B cell (primary cell): Measurements from ENCODE around the gene RPRD1B. TPM values are rescaled to one million over a fixed set of nuclear protein-coding genes. Genes with fewer than 3 reads are reported as not detected.

ENCODE experiments used
- ATAC-seq: fragments of 200-7000 bp; cut with Tn5 transposase; one replicate; pipeline ENCODE4 v1.10.0; 2021; ENCODE audit warnings: low read depth, mild to moderate bottlenecking, moderate number of reproducible peaks, moderate library complexity
- CTCF ChIA-PET: fragments of 350-600 bp; sonication (Branson Sonifier 250); formaldehyde crosslinking; loops from one replicate; lab custom pipeline; 2021; ENCODE audit warnings: antibody characterized with exemption, inconsistent platforms; lab: Charles Lee
- POLR2A ChIA-PET: fragments of 350-600 bp; sonication (Branson Sonifier 250); formaldehyde crosslinking; loops from one replicate; lab custom pipeline; 2021; ENCODE audit warnings: antibody characterized with exemption; lab: Charles Lee
- DNase-seq: peaks from one replicate; pipeline ENCODE4 v3.0.0; 2013
- H2AFZ ChIP-seq: 2 replicates; pipeline ENCODE4 v1.6.1; 2012; ENCODE audit warnings: mild to moderate bottlenecking, low read depth, low read length; ENCODE audit not compliant: insufficient read depth, poor library complexity, severe bottlenecking
- H3K27ac ChIP-seq, 2 donors: 1 replicate in 1 of 2; 2 replicates in 1 of 2; pipeline ENCODE4 v1.5.1; 2012 to 2013; ENCODE audit warnings: low read length in 2 of 2, mild to moderate bottlenecking in 2 of 2, moderate library complexity in 1 of 2
- H3K27me3 ChIP-seq, 4 experiments: fragments of 200-600 bp in 1 of 4; sonication (generic) in 1 of 4; replicated peaks in 1 of 4; 1 replicate in 2 of 4; 2 replicates in 2 of 4; pipeline versions ENCODE4 v1.6.1 to v1.7.0; 2013 to 2016; ENCODE audit warnings: low read length in 3 of 4, mild to moderate bottlenecking in 2 of 4, mixed read lengths in 1 of 4, moderate library complexity in 1 of 4; ENCODE audit not compliant: insufficient read depth in 4 of 4, control insufficient read depth in 3 of 4; ENCODE audit errors: control extremely low read depth in 1 of 4
- H3K36me3 ChIP-seq, 2 experiments: replicated peaks in 1 of 2; 1 replicate in 1 of 2; 2 replicates in 1 of 2; pipeline versions ENCODE4 v1.6.1 to v1.7.1; 2013; ENCODE audit warnings: low read length in 1 of 2; ENCODE audit not compliant: insufficient read depth in 2 of 2, control insufficient read depth in 1 of 2; ENCODE audit errors: control extremely low read depth in 1 of 2, extremely low read depth in 1 of 2
- H3K4me1 ChIP-seq, 2 donors: fragments of 200-600 bp in 1 of 2; sonication (generic) in 1 of 2; 1 replicate in 1 of 2; 2 replicates in 1 of 2; pipeline versions ENCODE4 v1.5.1 to v1.6.1; 2013 to 2017; ENCODE audit warnings: low read length in 2 of 2; ENCODE audit not compliant: control insufficient read depth in 2 of 2, insufficient read depth in 2 of 2
- H3K4me2 ChIP-seq: replicated peaks from 2 replicates; pipeline ENCODE3; 2012; ENCODE audit warnings: mild to moderate bottlenecking, low read depth, low read length; ENCODE audit not compliant: poor library complexity, severe bottlenecking
- H3K4me3 ChIP-seq, 5 experiments: fragments of 200-600 bp in 1 of 5; sonication (generic) in 1 of 5; 1 replicate in 3 of 5; 2 replicates in 2 of 5; pipeline versions ENCODE4 v1.5.1 to v1.7.0; 2011 to 2016; ENCODE audit warnings: low read length in 4 of 5, mild to moderate bottlenecking in 4 of 5, low read depth in 2 of 5, control low read depth in 1 of 5, moderate library complexity in 1 of 5; ENCODE audit not compliant: insufficient read depth in 1 of 5; ENCODE audit errors: control extremely low read depth in 1 of 5, extremely low read depth in 1 of 5
- H3K79me2 ChIP-seq: fragments of 200-600 bp; sonication (generic); one replicate; pipeline ENCODE4 v1.6.0; 2016; ENCODE audit warnings: low read length; ENCODE audit not compliant: control insufficient read depth, insufficient read depth
- H3K9ac ChIP-seq: fragments of 200-600 bp; sonication (generic); 2 replicates; pipeline ENCODE4 v1.6.1; 2017; ENCODE audit warnings: mild to moderate bottlenecking, low read length, moderate library complexity
- H3K9me3 ChIP-seq, 3 donors: one replicate each; pipeline versions ENCODE4 v1.6.1 to v1.7.1; 2013; ENCODE audit warnings: low read length in 2 of 3; ENCODE audit not compliant: control insufficient read depth in 2 of 3, insufficient read depth in 1 of 3; ENCODE audit errors: control extremely low read depth in 1 of 3
- H4K20me1 ChIP-seq: 2 replicates; pipeline ENCODE4 v1.6.0; 2012; ENCODE audit warnings: mild to moderate bottlenecking, low read length; ENCODE audit not compliant: insufficient read depth, control insufficient read depth, poor library complexity, severe bottlenecking
- H3K27ac Mint-ChIP-seq: one replicate; pipeline ENCODE4 v1.8.0; 2021; ENCODE audit warnings: mixed read lengths
- H3K27me3 Mint-ChIP-seq: one replicate; pipeline ENCODE4 v1.8.0; 2021; ENCODE audit warnings: mixed read lengths
- H3K4me1 Mint-ChIP-seq: one replicate; pipeline ENCODE4 v1.8.0; 2021; ENCODE audit warnings: mixed read lengths
- H3K4me3 Mint-ChIP-seq: one replicate; pipeline ENCODE4 v1.8.0; 2021; ENCODE audit warnings: mixed read lengths
- H3K9me3 Mint-ChIP-seq: one replicate; pipeline ENCODE4 v1.8.0; 2022; ENCODE audit warnings: mixed read lengths; ENCODE audit not compliant: insufficient read depth
- CTCF ChIP-seq: fragments of 200-600 bp; IDR thresholded peaks from one replicate; pipeline ENCODE4 v1.8.0; 2022; ENCODE audit warnings: antibody characterized with exemption, mild to moderate bottlenecking
- EZH2 ChIP-seq: IDR thresholded peaks from 2 replicates; pipeline ENCODE4 v1.6.1; 2012; ENCODE audit warnings: borderline replicate concordance, low read depth, mild to moderate bottlenecking, moderate library complexity, low read length; ENCODE audit not compliant: insufficient read depth, poor library complexity, severe bottlenecking
- WGBS: methylation state at CpG from one replicate; pipeline ENCODE4 v1.1.5; 2013; ENCODE audit warnings: missing lambda C conversion rate; ENCODE audit not compliant: insufficient coverage; 5-methylcytosine and 5-hydroxymethylcytosine counted together
- intact Hi-C: fragments of 100-400 bp; cut with micrococcal nuclease; formaldehyde crosslinking; loops from one replicate; pipeline ENCODE4 v1.10.0; 2022
- polyA plus RNA-seq: library from polyadenylated mRNA; depleted of rRNA; stranded (reverse); fragments of >200 nt; gene quantifications from 2 replicates; pipeline ENCODE4 v1.2.3, GENCODE V29; 2012
- total RNA-seq, 2 donors: library from RNA; stranded (reverse); fragments of 120-200 nt in 1 of 2; gene quantifications; 1 replicate in 1 of 2; 2 replicates in 1 of 2; pipeline versions ENCODE4 v1.2.3 to v1.2.4, GENCODE V29; 2013 to 2022

RPRD1B gene
- total and polyA plus RNA-seq, 2 donors (not counting 1 experiment from before 2014, with no cell fraction given) = 6.0 to 54.9 TPM

DNA sequence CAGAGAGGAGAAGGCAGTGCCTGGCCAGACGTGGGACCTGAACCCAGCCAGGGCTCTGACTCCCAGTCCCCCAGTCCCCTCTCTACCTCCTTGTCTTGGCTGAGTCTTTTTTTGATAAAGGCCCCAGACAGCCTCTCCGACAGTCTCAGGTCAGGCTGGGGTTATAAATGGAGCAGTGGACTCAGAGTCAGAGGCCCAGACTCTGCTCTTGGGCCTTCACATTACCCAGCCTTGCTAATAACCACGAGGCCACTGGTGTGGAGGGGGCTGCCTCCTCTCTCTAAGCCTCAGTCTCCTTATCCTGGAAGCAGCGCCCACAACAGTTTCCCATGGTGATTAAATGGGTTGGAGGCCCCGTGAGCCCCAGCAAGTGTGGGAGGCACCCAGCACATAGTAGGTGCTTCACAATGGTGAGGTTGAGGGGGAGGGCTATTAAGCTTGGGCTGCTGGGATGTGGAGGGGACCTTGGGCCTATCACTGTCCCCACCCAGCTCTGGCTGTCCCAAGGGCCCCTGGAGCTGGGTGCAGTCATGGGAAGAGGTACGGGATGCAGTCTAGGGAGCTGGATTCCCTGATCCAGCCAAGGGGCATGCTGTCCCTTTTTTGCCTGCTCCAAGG, 95.8 kb downstream of the RPRD1B start:
- 100% methylated on average over 3 of the region's 6 CpGs for WGBS
- no peaks in the 10 kb centered on the region for H3K79me2 ChIP-seq
- H3K4me2 ChIP-seq = no peak overlapping the region
- Mint-ChIP-seq H3K27me3 (no peaks in the 10 kb centered on the region), H3K9me3 (no peaks in the 10 kb centered on the region), H3K4me3 (no peak overlapping the region), H3K4me1 (no peaks in the 10 kb centered on the region), H3K27ac (no peak overlapping the region)
- H4K20me1 ChIP-seq = no peaks in the 10 kb centered on the region
- no peak overlapping the region for H3K27ac ChIP-seq
- H3K9ac ChIP-seq = no peak overlapping the region
- DNase-seq = no peak
- H3K36me3 ChIP-seq = no peaks in the 10 kb centered on the region
- no peak overlapping the region for H3K4me3 ChIP-seq
- CTCF ChIA-PET = interaction anchor here (1.4 kb wide), 1 partner anchor 72 kb away, joined by 6 read pairs; no protein-coding TSS in a partner anchor
- H3K27me3 ChIP-seq = no peaks in the 10 kb centered on the region
- POLR2A ChIA-PET = no interaction called here
- H2AFZ ChIP-seq = no peak overlapping the region
- H3K9me3 ChIP-seq = no peaks in the 10 kb centered on the region
- intact Hi-C loops = no loop called here
- no peak for ATAC-seq
- TF ChIP-seq CTCF (no peak), EZH2 (no peak)
- no peaks in the 10 kb centered on the region for H3K4me1 ChIP-seq

GRCh38 chr20:38129893-38130609, 96.5 kb downstream of the RPRD1B start:
- Histone ChIP-seq H3K4me2 (no peak overlapping the region), H3K9me3 (no peaks in the 10 kb centered on the region), H3K27me3 (no peaks in the 10 kb centered on the region), H4K20me1 (no peaks in the 10 kb centered on the region), H3K27ac (no peak overlapping the region), H3K9ac (no peak overlapping the region), H3K4me3 (no peak overlapping the region), H2AFZ (no peak overlapping the region), H3K4me1 (no peaks in the 10 kb centered on the region), H3K36me3 (no peaks in the 10 kb centered on the region), H3K79me2 (no peaks in the 10 kb centered on the region)
- ATAC-seq = no peak
- Mint-ChIP-seq H3K27me3 (no peaks in the 10 kb centered on the region), H3K27ac (no peak overlapping the region), H3K9me3 (no peaks in the 10 kb centered on the region), H3K4me1 (no peaks in the 10 kb centered on the region), H3K4me3 (no peak overlapping the region)
- 89% methylated on average over 13 of the region's 15 CpGs for WGBS
- ChIA-PET POLR2A (no interaction called here), CTCF (interaction anchor here (1.4 kb wide), 1 partner anchor 72 kb away, joined by 6 read pairs; no protein-coding TSS in a partner anchor)
- intact Hi-C loops = no loop called here
- no peak for DNase-seq
- TF ChIP-seq EZH2 (no peak), CTCF (no peak)
